HepG2 (cell line): Measurements from ENCODE around the gene MIX23. TPM values are rescaled to one million over a fixed set of nuclear protein-coding genes. Genes with fewer than 3 reads are reported as not detected.

Experiments used
- ATAC-seq: fragments of 200-7000 bp; cut with Tn5 transposase; 3 replicates; pipeline ENCODE4 v1.9.1; 2020; ENCODE audit warnings: mild to moderate bottlenecking, moderate library complexity
- BruUV-seq: library from RNA; stranded (reverse); fragments of 400-500 nt; replicated peaks from 2 replicates; lab custom pipeline; 2021; lab: Mats Ljungman, UMichigan
- CTCF ChIA-PET: fragments of 300-600 bp; formaldehyde crosslinking; extraction: SDS; loops from one replicate; lab custom pipeline; 2021; ENCODE audit warnings: low total read pairs, inconsistent platforms, low intra/inter-chr PET ratio; lab: Yijun Ruan, JAX
- POLR2A ChIA-PET: fragments of 350-600 bp; sonication (Branson Sonifier 250); formaldehyde crosslinking; loops from one replicate; lab custom pipeline; 2020; ENCODE audit warnings: antibody characterized with exemption, inconsistent platforms; lab: Yijun Ruan, JAX
- DNase-seq: peaks from one replicate; pipeline ENCODE4 v3.0.0-alpha.2; 2015; ENCODE audit warnings: low spot score
- FAIRE-seq: peaks from 3 replicates; lab custom pipeline; 2011; peaks lifted over from hg19 to GRCh38; lab: Jason Lieb, UNC
- H2AFZ ChIP-seq: one replicate; pipeline ENCODE4 v1.6.1; 2011; ENCODE audit warnings: low read length, inconsistent platforms
- H3K27ac ChIP-seq: fragments of 300-600 bp; 3 replicates; pipeline ENCODE4 v1.8.0; 2011; ENCODE audit warnings: mixed run types, mild to moderate bottlenecking, mixed read lengths, low read length, inconsistent platforms; ENCODE audit not compliant: insufficient read depth; ENCODE audit errors: extremely low read length
- H3K27me3 ChIP-seq, 2 experiments: fragments of 200-600 bp in 1 of 2; 2 replicates in 1 of 2; 3 replicates in 1 of 2; pipeline versions ENCODE4 v1.6.0 to v1.8.0; 2011; ENCODE audit warnings: low read length in 2 of 2, mild to moderate bottlenecking in 2 of 2, moderate library complexity in 2 of 2, inconsistent platforms in 1 of 2; ENCODE audit not compliant: insufficient read depth in 2 of 2, control insufficient read depth in 1 of 2
- H3K36me3 ChIP-seq, 2 experiments: fragments of 200-600 bp in 1 of 2; replicated peaks in 1 of 2; 2 replicates in 1 of 2; 3 replicates in 1 of 2; pipeline versions ENCODE4 v1.5.1 to v1.8.0; 2011; ENCODE audit warnings: low read length in 2 of 2, inconsistent platforms in 1 of 2; ENCODE audit not compliant: insufficient read depth in 2 of 2, control insufficient read depth in 1 of 2
- H3K4me1 ChIP-seq: 2 replicates; pipeline ENCODE4 v1.5.1; 2012; ENCODE audit warnings: low read length, inconsistent platforms; ENCODE audit not compliant: insufficient read depth
- H3K4me2 ChIP-seq: 2 replicates; pipeline ENCODE4 v1.6.0; 2011; ENCODE audit warnings: low read depth, low read length, inconsistent platforms
- H3K4me3 ChIP-seq, 3 experiments: fragments of 200-600 bp in 1 of 3; sonication (generic), shearing (Covaris generic) in 1 of 3; replicated peaks in 1 of 3; 2 replicates each; pipeline ENCODE4 v1.5.1; 2011 to 2016; ENCODE audit warnings: low read length in 3 of 3, inconsistent platforms in 2 of 3, low read depth in 2 of 3, mild to moderate bottlenecking in 2 of 3, control low read depth in 1 of 3, mixed read lengths in 1 of 3; ENCODE audit not compliant: insufficient read depth in 1 of 3
- H3K79me2 ChIP-seq: one replicate; pipeline ENCODE4 v1.6.1; 2011; ENCODE audit warnings: low read length, inconsistent platforms; ENCODE audit not compliant: insufficient read depth
- H3K9ac ChIP-seq: 2 replicates; pipeline ENCODE4 v1.6.0; 2011; ENCODE audit warnings: mild to moderate bottlenecking, low read depth, low read length, inconsistent platforms; ENCODE audit not compliant: insufficient read depth
- H3K9me3 ChIP-seq: 2 replicates; pipeline ENCODE4 v1.5.1; 2012; ENCODE audit warnings: mild to moderate bottlenecking, low read length
- H4K20me1 ChIP-seq: 2 replicates; pipeline ENCODE4 v1.6.0; 2011; ENCODE audit warnings: inconsistent platforms, mild to moderate bottlenecking, low read length, moderate library complexity; ENCODE audit not compliant: insufficient read depth
- CC2D1A ChIP-seq: sonication (generic); formaldehyde crosslinking; IDR thresholded peaks from 2 replicates; pipeline ENCODE4 v1.8.1; 2023; ENCODE audit warnings: mild to moderate bottlenecking, missing genetic modification reagents
- DMAP1 ChIP-seq: IDR thresholded peaks from 2 replicates; pipeline ENCODE4 v1.6.1; 2016
- HOXA9 ChIP-seq: sonication (generic); formaldehyde crosslinking; IDR thresholded peaks from 2 replicates; pipeline ENCODE4 v1.8.1; 2022; ENCODE audit warnings: missing genetic modification reagents, mild to moderate bottlenecking, moderate library complexity, borderline replicate concordance
- KAT8 ChIP-seq: IDR thresholded peaks from 2 replicates; pipeline ENCODE4 v1.6.1; 2016; ENCODE audit warnings: missing genetic modification reagents, missing compliant biosample characterization
- POLR2A ChIP-seq, 2 experiments: IDR thresholded peaks; 2 replicates each; pipeline ENCODE4 v1.6.1; 2011; ENCODE audit warnings: low read depth in 2 of 2, low read length in 2 of 2, mild to moderate bottlenecking in 1 of 2, moderate library complexity in 1 of 2; ENCODE audit not compliant: insufficient read depth in 1 of 2
- SNAI1 ChIP-seq: sonication (generic); formaldehyde crosslinking; IDR thresholded peaks from 2 replicates; pipeline ENCODE4 v1.5.0; 2020; ENCODE audit warnings: mild to moderate bottlenecking, missing genetic modification reagents, borderline replicate concordance
- ZFP90 ChIP-seq: sonication (generic); formaldehyde crosslinking; IDR thresholded peaks from 2 replicates; pipeline ENCODE4 v1.8.0; 2022; ENCODE audit warnings: missing genetic modification reagents, mild to moderate bottlenecking, inconsistent platforms, borderline replicate concordance
- ZMYM3 ChIP-seq: sonication (generic); formaldehyde crosslinking; IDR thresholded peaks from 2 replicates; pipeline ENCODE4 v1.5.1; 2020; ENCODE audit warnings: mild to moderate bottlenecking, missing genetic modification reagents
- ZNF7 ChIP-seq: IDR thresholded peaks from 2 replicates; pipeline ENCODE4 v1.6.1; 2016; ENCODE audit warnings: missing biosample characterization, missing genetic modification reagents
- ZNF792 ChIP-seq: IDR thresholded peaks from 2 replicates; pipeline ENCODE4 v1.6.1; 2016
- WGBS: methylation state at CpG from one replicate; pipeline ENCODE4 v1.1.6; 2017; ENCODE audit warnings: low lambda C conversion rate; 5-methylcytosine and 5-hydroxymethylcytosine counted together
- in situ Hi-C: cut with HindIII; loops from 2 replicates; pipeline ENCODE4 v1.10.0; 2017; ENCODE audit warnings: low pct_unique_long_range_greater_than_20kb; ENCODE audit not compliant: extremely low pct_ligation_motif_present
- intact Hi-C: fragments of 100-400 bp; cut with micrococcal nuclease; formaldehyde crosslinking; loops from one replicate; pipeline ENCODE4 v1.10.0; 2022; ENCODE audit not compliant: unreplicated experiment
- polyA plus RNA-seq, 8 experiments: library from polyadenylated mRNA; depleted of rRNA in 3 of 8; stranded (reverse) in 7 of 8; unstranded in 1 of 8; fragments of >200 nt; fragmentation: Illumina TruSeq in 4 of 8; extraction: Trizol in 4 of 8; gene quantifications; 2 replicates each; pipeline versions ENCODE4 v1.2.1 to v1.2.3, GENCODE V29; 2011 to 2016; ENCODE audit warnings: low read depth in 4 of 8, missing spikeins in 1 of 8, mixed read lengths in 1 of 8; ENCODE audit not compliant: insufficient read depth in 1 of 8
- total RNA-seq, 5 experiments: library from RNA; depleted of rRNA; stranded (reverse); fragments of >200 nt; fragmentation: Illumina TruSeq; extraction: Trizol; gene quantifications; 2 replicates each; pipeline ENCODE4 v1.2.3, GENCODE V29; 2016; ENCODE audit warnings: low read depth in 1 of 5
- TF ChIP-seq, protein P1 (sequence below): sonication (generic); formaldehyde crosslinking; IDR thresholded peaks from 2 replicates; pipeline ENCODE4 v1.5.0; 2020; ENCODE audit warnings: missing genetic modification reagents, mild to moderate bottlenecking, borderline replicate concordance
- TF ChIP-seq, protein P2 (sequence below): sonication (generic); formaldehyde crosslinking; IDR thresholded peaks from 2 replicates; pipeline ENCODE4 v1.8.0; 2022; ENCODE audit warnings: missing genetic modification reagents, low read depth, mild to moderate bottlenecking, borderline replicate concordance
- TF ChIP-seq, protein P3 (sequence below): sonication (generic); formaldehyde crosslinking; IDR thresholded peaks from 2 replicates; pipeline ENCODE4 v1.5.1; 2020; ENCODE audit warnings: missing genetic modification reagents, mild to moderate bottlenecking, borderline replicate concordance
- TF ChIP-seq, protein P4 (sequence below): sonication (generic); formaldehyde crosslinking; IDR thresholded peaks from 2 replicates; pipeline ENCODE4 v1.9.0; 2021; ENCODE audit warnings: missing genetic modification reagents, borderline replicate concordance

The MIX23 gene
- total and polyA plus RNA-seq, 2 of the 13 experiments (the other 11 are each of a cell fraction or from before 2014, with no cell fraction given): 20.0 to 152 TPM

DNA sequence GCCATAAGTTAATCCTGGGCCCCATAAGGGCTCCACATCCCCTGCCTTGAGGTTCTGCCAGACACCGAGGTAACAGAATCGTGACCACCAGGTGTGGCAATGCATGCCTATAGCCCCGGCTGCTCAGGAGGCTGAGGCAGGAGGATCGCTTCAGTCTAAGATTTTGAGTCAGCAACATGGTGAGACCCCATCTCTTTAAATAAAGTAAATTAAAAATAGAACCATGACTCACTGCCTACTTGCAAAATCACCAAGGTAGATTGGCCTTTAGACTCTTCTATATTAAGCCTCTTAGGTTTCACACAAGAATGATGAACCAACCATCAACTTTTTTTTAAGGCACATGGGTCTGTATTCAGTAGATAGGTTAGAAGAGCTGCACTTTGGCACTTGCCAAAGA lies 23.2 kb upstream of the MIX23 start:
- WGBS: 95% methylated on average over 4 of the region's 4 CpGs
- Histone ChIP-seq H4K20me1 (peaks cover 4% of the 10 kb centered on the region), H3K4me2 (no peak overlapping the region), H2AFZ (no peak overlapping the region), H3K79me2 (peaks cover 16% of the 10 kb centered on the region), H3K9ac (no peak overlapping the region), H3K36me3 (peaks cover 22 to 83% of the 10 kb centered on the region in 2 experiments), H3K9me3 (no peaks in the 10 kb centered on the region), H3K27me3 (no peaks in the 10 kb centered on the region), H3K4me3 (no peak overlapping the region), H3K4me1 (no peaks in the 10 kb centered on the region), H3K27ac (no peak overlapping the region)
- TF ChIP-seq POLR2A (IDR thresholded peaks at IDR 0.05; ENCODE audit: insufficient read depth in 1 of 2, low read depth in 2 of 2, low read length in 2 of 2): no peak
- TF ChIP-seq KAT8 (CRISPR knock-in tag): no peak
- TF ChIP-seq ZFP90 (CRISPR knock-in tag): no peak
- TF ChIP-seq HOXA9 (CRISPR knock-in tag): no peak
- TF ChIP-seq, protein P1, sequence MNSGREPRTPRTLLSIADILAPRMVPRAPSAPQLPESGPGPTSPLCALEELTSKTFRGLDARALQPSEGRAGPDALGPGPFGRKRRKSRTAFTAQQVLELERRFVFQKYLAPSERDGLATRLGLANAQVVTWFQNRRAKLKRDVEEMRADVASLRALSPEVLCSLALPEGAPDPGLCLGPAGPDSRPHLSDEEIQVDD: no peak
- TF ChIP-seq CC2D1A (CRISPR knock-in tag): no peak
- TF ChIP-seq, protein P2, sequence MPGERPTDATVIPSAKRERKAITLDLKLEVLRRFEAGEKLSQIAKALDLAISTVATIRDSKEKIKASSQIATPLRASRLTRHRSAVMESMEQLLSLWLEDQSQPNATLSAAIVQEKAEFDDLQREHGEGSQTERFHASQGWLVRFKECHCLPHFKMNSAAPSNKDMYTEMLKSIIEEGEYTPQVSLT (CRISPR knock-in tag): no peak
- TF ChIP-seq, protein P3, sequence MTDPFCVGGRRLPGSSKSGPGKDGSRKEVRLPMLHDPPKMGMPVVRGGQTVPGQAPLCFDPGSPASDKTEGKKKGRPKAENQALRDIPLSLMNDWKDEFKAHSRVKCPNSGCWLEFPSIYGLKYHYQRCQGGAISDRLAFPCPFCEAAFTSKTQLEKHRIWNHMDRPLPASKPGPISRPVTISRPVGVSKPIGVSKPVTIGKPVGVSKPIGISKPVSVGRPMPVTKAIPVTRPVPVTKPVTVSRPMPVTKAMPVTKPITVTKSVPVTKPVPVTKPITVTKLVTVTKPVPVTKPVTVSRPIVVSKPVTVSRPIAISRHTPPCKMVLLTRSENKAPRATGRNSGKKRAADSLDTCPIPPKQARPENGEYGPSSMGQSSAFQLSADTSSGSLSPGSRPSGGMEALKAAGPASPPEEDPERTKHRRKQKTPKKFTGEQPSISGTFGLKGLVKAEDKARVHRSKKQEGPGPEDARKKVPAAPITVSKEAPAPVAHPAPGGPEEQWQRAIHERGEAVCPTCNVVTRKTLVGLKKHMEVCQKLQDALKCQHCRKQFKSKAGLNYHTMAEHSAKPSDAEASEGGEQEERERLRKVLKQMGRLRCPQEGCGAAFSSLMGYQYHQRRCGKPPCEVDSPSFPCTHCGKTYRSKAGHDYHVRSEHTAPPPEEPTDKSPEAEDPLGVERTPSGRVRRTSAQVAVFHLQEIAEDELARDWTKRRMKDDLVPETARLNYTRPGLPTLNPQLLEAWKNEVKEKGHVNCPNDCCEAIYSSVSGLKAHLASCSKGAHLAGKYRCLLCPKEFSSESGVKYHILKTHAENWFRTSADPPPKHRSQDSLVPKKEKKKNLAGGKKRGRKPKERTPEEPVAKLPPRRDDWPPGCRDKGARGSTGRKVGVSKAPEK (CRISPR knock-in tag): no peak
- TF ChIP-seq, protein P4, sequence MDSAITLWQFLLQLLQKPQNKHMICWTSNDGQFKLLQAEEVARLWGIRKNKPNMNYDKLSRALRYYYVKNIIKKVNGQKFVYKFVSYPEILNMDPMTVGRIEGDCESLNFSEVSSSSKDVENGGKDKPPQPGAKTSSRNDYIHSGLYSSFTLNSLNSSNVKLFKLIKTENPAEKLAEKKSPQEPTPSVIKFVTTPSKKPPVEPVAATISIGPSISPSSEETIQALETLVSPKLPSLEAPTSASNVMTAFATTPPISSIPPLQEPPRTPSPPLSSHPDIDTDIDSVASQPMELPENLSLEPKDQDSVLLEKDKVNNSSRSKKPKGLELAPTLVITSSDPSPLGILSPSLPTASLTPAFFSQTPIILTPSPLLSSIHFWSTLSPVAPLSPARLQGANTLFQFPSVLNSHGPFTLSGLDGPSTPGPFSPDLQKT (CRISPR knock-in tag): no peak
- no peak for TF ChIP-seq ZNF7 (CRISPR knock-in tag)
- no peak for TF ChIP-seq SNAI1 (CRISPR knock-in tag)
- TF ChIP-seq DMAP1: no peak
- TF ChIP-seq ZNF792 (CRISPR knock-in tag): no peak
- TF ChIP-seq ZMYM3 (CRISPR knock-in tag): no peak
- DNase-seq (no peak), ATAC-seq (no peak), FAIRE-seq (no peak)
- in situ Hi-C loops (no loop called here), intact Hi-C loops (no loop called here)
- CTCF ChIA-PET: no interaction called here
- POLR2A ChIA-PET: interaction anchor here (0.8 kb wide), 1 partner anchor 285 kb away, joined by 3 read pairs; no protein-coding TSS in a partner anchor
- BruUV-seq: no TSS peak
